HG03457 (cell line): ENCODE data around the gene SLC35B2.

Experiments
- ATAC-seq: cut with Tn5 transposase; IDR thresholded peaks from one replicate; pipeline ENCODE4 v1.9.1; 2021; ENCODE audit warnings: moderate number of reproducible peaks; ENCODE audit not compliant: unreplicated experiment

Gene SLC35B2

GRCh38 chr6:44269178-44269920, 12.0 kb upstream of the SLC35B2 start:
- ATAC-seq: no peak

GRCh38 chr6:44268095-44268628, 10.8 kb upstream of the SLC35B2 start:
- ATAC-seq: no peak

- no peak for ATAC-seq
Measured at GRCh38 chr6:44267252-44267651, 9.9 kb upstream of the SLC35B2 start.

- no peak for ATAC-seq
Measured at GRCh38 chr6:44266347-44266746, 9.0 kb upstream of the SLC35B2 start.

- ATAC-seq: no peak
Measured at GRCh38 chr6:44265722-44266233, 8.4 kb upstream of the SLC35B2 start.

- peak; percentile 32 for ATAC-seq
Measured at GRCh38 chr6:44265007-44265721, 7.8 kb upstream of the SLC35B2 start, which contains the start of gene NFKBIE. TSS of gene NFKBIE (minus strand) at chr6:44265551. CDS start at chr6:44265346, 205 bp downstream.

- no peak for ATAC-seq
Measured at GRCh38 chr6:44264154-44265006, 7.1 kb upstream of the SLC35B2 start.

GRCh38 chr6:44263354-44264100, 6.2 kb upstream of the SLC35B2 start:
- no peak for ATAC-seq

- no peak for ATAC-seq
Measured at GRCh38 chr6:44262467-44263353, 5.4 kb upstream of the SLC35B2 start.

- ATAC-seq: no peak
Measured at GRCh38 chr6:44261581-44261980, 4.3 kb upstream of the SLC35B2 start.

GRCh38 chr6:44260451-44261297, 3.3 kb upstream of the SLC35B2 start:
- no peak for ATAC-seq

GRCh38 chr6:44260011-44260410, 2.7 kb upstream of the SLC35B2 start:
- no peak for ATAC-seq

GRCh38 chr6:44258921-44259320, 1.6 kb upstream of the SLC35B2 start:
- no peak for ATAC-seq

GRCh38 chr6:44258325-44258863, 1.1 kb upstream of the SLC35B2 start:
- no peak for ATAC-seq

- peak; percentile 2 for ATAC-seq
Measured at GRCh38 chr6:44257753-44258324, 511 bp upstream of the SLC35B2 start.

GRCh38 chr6:44256775-44257024, 628 bp downstream of the SLC35B2 start:
- no peak for ATAC-seq

- no peak for ATAC-seq
Measured at GRCh38 chr6:44255871-44256774, 1.2 kb downstream of the SLC35B2 start.
